Trophoblast cell (in vitro differentiated cells and primary cell): ENCODE data around the gene ZBTB48.

Source experiments
- DNase-seq, 2 donors: peaks; one replicate each; pipeline ENCODE4 v3.0.0-alpha.2; 2016
- H2AFZ ChIP-seq: 2 replicates; pipeline ENCODE4 v1.6.1; 2013; ENCODE audit warnings: low read length, moderate library complexity, mild to moderate bottlenecking; ENCODE audit not compliant: insufficient read depth, poor library complexity
- H2AK5ac ChIP-seq: 2 replicates; pipeline ENCODE4 v1.6.1; 2013; ENCODE audit warnings: mild to moderate bottlenecking, low read length
- H2BK120ac ChIP-seq: 2 replicates; pipeline ENCODE4 v1.6.1; 2013; ENCODE audit warnings: low read length, mild to moderate bottlenecking, moderate library complexity; ENCODE audit not compliant: insufficient read depth, poor library complexity
- H2BK12ac ChIP-seq: 2 replicates; pipeline ENCODE4 v1.6.1; 2013; ENCODE audit warnings: mild to moderate bottlenecking, low read length, moderate library complexity
- H2BK5ac ChIP-seq: 2 replicates; pipeline ENCODE4 v1.6.1; 2013; ENCODE audit warnings: low read length, low read depth, moderate library complexity, mild to moderate bottlenecking; ENCODE audit not compliant: poor library complexity
- H3K14ac ChIP-seq: 2 replicates; pipeline ENCODE4 v1.6.1; 2013; ENCODE audit warnings: mild to moderate bottlenecking, low read length
- H3K18ac ChIP-seq: 2 replicates; pipeline ENCODE4 v1.6.1; 2013; ENCODE audit warnings: mild to moderate bottlenecking, low read length
- H3K23ac ChIP-seq: 2 replicates; pipeline ENCODE4 v1.6.1; 2013; ENCODE audit warnings: low read length
- H3K27ac ChIP-seq: 2 replicates; pipeline ENCODE4 v1.5.1; 2013; ENCODE audit warnings: low read depth, mild to moderate bottlenecking, inconsistent platforms, low read length, moderate library complexity
- H3K27me3 ChIP-seq: 2 replicates; pipeline ENCODE4 v1.6.1; 2013; ENCODE audit warnings: inconsistent platforms, mild to moderate bottlenecking, low read length, moderate library complexity; ENCODE audit not compliant: insufficient read depth
- H3K36me3 ChIP-seq, 2 experiments: 1 replicate in 1 of 2; 2 replicates in 1 of 2; pipeline ENCODE4 v1.6.1; 2013; ENCODE audit warnings: low read length in 2 of 2, mild to moderate bottlenecking in 2 of 2, moderate library complexity in 1 of 2; ENCODE audit not compliant: insufficient read depth in 2 of 2, control insufficient read depth in 1 of 2
- H3K4ac ChIP-seq: 2 replicates; pipeline ENCODE4 v1.6.1; 2013; ENCODE audit warnings: low read depth, mild to moderate bottlenecking, low read length, moderate library complexity
- H3K4me1 ChIP-seq, 2 experiments: 1 replicate in 1 of 2; 2 replicates in 1 of 2; pipeline ENCODE4 v1.6.1; 2013; ENCODE audit warnings: low read length in 2 of 2, mild to moderate bottlenecking in 2 of 2, moderate library complexity in 1 of 2; ENCODE audit not compliant: insufficient read depth in 2 of 2, control insufficient read depth in 1 of 2
- H3K4me2 ChIP-seq: 2 replicates; pipeline ENCODE4 v1.6.1; 2013; ENCODE audit warnings: inconsistent platforms, mild to moderate bottlenecking, low read length, moderate library complexity
- H3K4me3 ChIP-seq: 2 replicates; pipeline ENCODE4 v1.5.1; 2013; ENCODE audit warnings: mild to moderate bottlenecking, low read depth, low read length, inconsistent platforms
- H3K79me1 ChIP-seq: one replicate; pipeline ENCODE4 v1.6.1; 2013; ENCODE audit warnings: low read length
- H3K79me2 ChIP-seq: 2 replicates; pipeline ENCODE4 v1.6.1; 2013; ENCODE audit warnings: low read length, mild to moderate bottlenecking; ENCODE audit not compliant: control insufficient read depth, insufficient read depth, poor library complexity
- H3K9ac ChIP-seq: 2 replicates; pipeline ENCODE4 v1.6.1; 2013; ENCODE audit warnings: mild to moderate bottlenecking, low read length
- H3K9me3 ChIP-seq: 2 replicates; pipeline ENCODE4 v1.6.1; 2013; ENCODE audit warnings: low read depth, mild to moderate bottlenecking, control low read depth, inconsistent platforms, low read length; ENCODE audit not compliant: insufficient read depth
- H4K12ac ChIP-seq: 2 replicates; pipeline ENCODE4 v1.6.1; 2013; ENCODE audit warnings: low read depth, mild to moderate bottlenecking, low read length, moderate library complexity
- H4K8ac ChIP-seq: 2 replicates; pipeline ENCODE4 v1.6.1; 2013; ENCODE audit warnings: low read depth, mild to moderate bottlenecking, low read length, moderate library complexity
- H4K91ac ChIP-seq: one replicate; pipeline ENCODE4 v1.6.1; 2013; ENCODE audit warnings: low read depth, mild to moderate bottlenecking, low read length, moderate library complexity
- WGBS: extraction: QIAGEN DNeasy Blood & Tissue Kit; methylation state at CpG from one replicate; pipeline ENCODE4 v1.1.7; 2013; ENCODE audit warnings: missing lambda C conversion rate; ENCODE audit not compliant: insufficient read length, insufficient coverage; ENCODE audit errors: extremely low coverage; 5-methylcytosine and 5-hydroxymethylcytosine counted together

The ZBTB48 gene

DNA sequence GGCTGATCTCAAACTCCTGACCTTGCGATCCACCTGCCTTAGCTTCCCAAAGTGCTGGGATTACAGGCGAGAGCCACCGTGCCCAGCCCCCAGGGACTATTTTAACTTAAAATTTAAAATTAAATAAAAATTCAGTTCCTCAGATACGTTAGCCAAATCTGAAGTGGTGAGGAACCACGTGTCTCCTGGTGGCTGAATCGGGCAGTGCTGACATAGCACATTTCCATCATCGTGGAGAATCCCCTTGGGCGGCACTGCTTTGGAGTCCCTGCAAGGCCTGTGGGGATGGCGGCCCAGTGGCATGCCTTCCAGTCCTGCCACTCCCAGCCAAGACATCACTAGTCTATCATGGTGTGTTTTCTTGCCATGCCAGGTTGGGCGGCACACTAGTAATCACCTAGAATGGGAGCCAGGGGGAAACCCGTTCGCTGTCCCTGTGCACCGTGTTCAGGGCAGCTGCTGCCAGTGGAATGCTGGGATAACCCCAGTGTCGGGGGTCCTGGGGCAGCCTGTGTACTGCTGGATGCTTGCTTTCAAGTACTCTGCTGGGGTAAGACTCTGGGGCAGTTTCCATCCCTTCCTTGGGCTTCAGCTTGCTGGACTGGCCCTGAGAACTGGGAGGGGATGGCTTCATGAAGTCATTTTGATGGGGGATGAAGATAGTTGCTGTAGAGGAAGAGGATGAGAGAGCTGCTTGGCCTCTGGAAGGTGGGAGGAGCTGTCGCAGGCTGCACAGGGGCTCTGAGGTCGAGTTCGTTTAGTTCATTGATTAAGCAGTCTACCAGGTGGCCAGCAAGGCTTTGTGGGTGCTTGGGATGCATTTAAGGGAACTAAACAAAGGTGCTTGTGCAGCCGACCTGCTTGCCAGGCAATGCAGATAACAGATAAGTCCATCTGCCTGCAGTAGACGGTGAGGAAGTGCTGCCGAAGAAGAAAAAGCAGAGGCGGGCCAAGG, 4.6 kb downstream of the ZBTB48 start:
- Histone ChIP-seq H3K4me3 (no peak overlapping the region), H4K8ac (no peak overlapping the region), H3K4me1 (peaks cover 8 to 10% of the 10 kb centered on the region in 2 experiments), H2AK5ac (no peak overlapping the region), H2BK5ac (no peak overlapping the region), H3K23ac (no peak overlapping the region), H4K91ac (no peak overlapping the region), H3K79me2 (peaks cover 3% of the 10 kb centered on the region), H3K4me2 (no peak overlapping the region), H3K18ac (no peak overlapping the region), H3K27me3 (no peaks in the 10 kb centered on the region), H3K27ac (no peak overlapping the region), H3K79me1 (peaks cover 4% of the 10 kb centered on the region), H2BK12ac (no peak overlapping the region), H3K9me3 (peaks cover under 1% of the 10 kb centered on the region), H3K9ac (no peak overlapping the region), H3K14ac (no peak overlapping the region), H3K36me3 (peaks cover 28 to 31% of the 10 kb centered on the region in 2 experiments), H3K4ac (no peak overlapping the region), H4K12ac (no peak overlapping the region), H2BK120ac (no peak overlapping the region), H2AFZ (no peak overlapping the region)
- DNase-seq = no peak
- no CpG with 5 or more reads among the region's 21 CpGs for WGBS

DNA sequence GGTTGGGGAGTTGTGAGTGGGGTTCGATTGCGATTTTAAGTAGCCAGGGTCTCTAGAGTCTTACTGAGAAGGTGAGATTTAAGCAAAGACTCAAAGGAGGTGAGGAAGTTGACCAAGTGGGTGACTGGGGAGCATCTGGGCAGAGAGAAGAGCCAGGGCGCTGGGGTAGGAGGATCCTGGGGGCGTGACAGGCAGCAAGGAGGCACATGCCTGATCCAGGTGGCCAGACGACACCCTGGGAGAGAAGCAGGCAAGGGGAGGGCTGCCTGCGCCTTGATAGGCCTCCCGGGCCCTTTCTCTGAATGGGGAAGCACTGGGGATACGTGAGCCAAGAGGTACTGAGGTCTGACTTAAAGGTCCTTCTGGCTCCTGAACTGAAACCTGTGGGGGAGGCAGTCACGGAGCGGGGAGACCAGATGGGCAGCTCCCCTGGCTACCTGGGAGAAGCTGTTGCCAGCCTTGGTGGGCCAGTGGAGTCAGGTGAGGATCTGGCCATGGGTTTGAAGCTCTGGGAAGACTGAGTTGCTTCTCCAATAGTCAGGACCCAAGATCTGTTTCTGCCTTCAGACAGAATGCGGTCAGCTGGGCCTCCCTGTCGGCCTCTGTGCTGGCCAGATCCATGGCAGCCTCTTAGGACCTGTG, 5.4 kb downstream of the ZBTB48 start:
- no peak overlapping the region for H3K18ac ChIP-seq
- no CpG with 5 or more reads among the region's 12 CpGs for WGBS

DNA sequence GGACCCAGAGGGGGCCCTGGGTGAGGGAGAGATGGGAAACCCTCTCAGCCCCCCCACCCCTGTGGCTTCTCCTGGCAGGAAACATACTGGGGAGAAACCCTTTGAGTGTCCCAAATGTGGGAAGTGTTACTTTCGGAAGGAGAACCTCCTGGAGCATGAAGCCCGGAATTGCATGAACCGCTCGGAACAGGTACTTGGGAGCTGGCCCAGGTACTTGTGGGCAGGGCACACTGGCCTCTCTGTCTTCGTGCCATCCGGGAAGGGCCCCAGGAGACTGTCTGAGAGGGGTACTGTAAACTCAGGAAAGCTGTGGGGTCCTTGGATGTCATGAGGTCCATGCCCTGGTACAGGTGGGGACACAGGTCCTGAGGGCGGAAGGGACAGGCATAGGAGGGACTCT, 6.0 kb downstream of the ZBTB48 start:
- no peaks in the 10 kb centered on the region for H3K79me1 ChIP-seq
- H2AFZ ChIP-seq = no peak overlapping the region
- H3K27ac ChIP-seq = no peak overlapping the region
- H3K79me2 ChIP-seq = no peaks in the 10 kb centered on the region
- H4K8ac ChIP-seq = no peak overlapping the region
- H3K9me3 ChIP-seq = no peaks in the 10 kb centered on the region
- no peak overlapping the region for H3K23ac ChIP-seq
- no peak overlapping the region for H3K4ac ChIP-seq
- no peak overlapping the region for H4K12ac ChIP-seq
- no peaks in the 10 kb centered on the region for H3K27me3 ChIP-seq
- no peak overlapping the region for H3K9ac ChIP-seq
- H3K18ac ChIP-seq = no peak overlapping the region
- H3K14ac ChIP-seq = no peak overlapping the region
- no peak overlapping the region for H4K91ac ChIP-seq
- peaks cover 39 to 42% of the 10 kb centered on the region in 2 experiments for H3K36me3 ChIP-seq
- H2BK12ac ChIP-seq = no peak overlapping the region
- peaks cover under 1 to 3% of the 10 kb centered on the region in 2 experiments for H3K4me1 ChIP-seq
- no peak overlapping the region for H2BK120ac ChIP-seq
- H3K4me3 ChIP-seq = no peak overlapping the region
- no peak for DNase-seq
- no peak overlapping the region for H2AK5ac ChIP-seq
- no CpG with 5 or more reads among the region's 7 CpGs for WGBS
- no peak overlapping the region for H3K4me2 ChIP-seq
- no peak overlapping the region for H2BK5ac ChIP-seq

More for the DNA sequence above, 5.4 kb downstream of the ZBTB48 start:
- Histone ChIP-seq H3K9ac (no peak overlapping the region), H2BK12ac (no peak overlapping the region), H3K4me2 (no peak overlapping the region), H4K12ac (no peak overlapping the region), H3K27ac (no peak overlapping the region), H3K4ac (no peak overlapping the region), H3K23ac (no peak overlapping the region), H3K4me3 (no peak overlapping the region), H3K79me2 (no peaks in the 10 kb centered on the region), H2BK5ac (no peak overlapping the region), H2AK5ac (no peak overlapping the region), H3K27me3 (no peaks in the 10 kb centered on the region), H3K14ac (no peak overlapping the region), H3K4me1 (peaks cover 6 to 8% of the 10 kb centered on the region in 2 experiments), H2AFZ (no peak overlapping the region), H2BK120ac (no peak overlapping the region), H3K36me3 (peaks cover 36 to 38% of the 10 kb centered on the region in 2 experiments), H4K8ac (no peak overlapping the region), H4K91ac (no peak overlapping the region), H3K79me1 (no peaks in the 10 kb centered on the region), H3K9me3 (no peaks in the 10 kb centered on the region)
- no peak for DNase-seq

DNA sequence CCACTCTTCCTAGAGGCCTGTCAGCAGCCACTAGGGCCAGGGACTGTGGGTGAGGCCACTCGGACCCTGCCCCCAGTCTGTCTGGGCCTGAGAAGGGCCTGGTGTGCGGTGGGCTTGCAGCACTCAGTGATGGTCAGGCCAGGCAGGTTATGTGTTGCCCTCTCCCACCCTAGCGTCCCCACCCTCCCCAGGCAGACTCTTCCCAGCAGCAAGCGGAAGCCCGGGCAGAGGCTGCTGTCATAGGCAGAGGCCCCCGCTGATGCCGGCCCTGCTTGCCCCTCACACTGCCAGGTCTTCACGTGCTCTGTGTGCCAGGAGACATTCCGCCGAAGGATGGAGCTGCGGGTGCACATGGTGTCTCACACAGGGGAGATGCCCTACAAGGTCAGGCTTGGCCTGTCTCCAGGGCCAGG, 6.6 kb downstream of the ZBTB48 start:
- H3K79me2 ChIP-seq = no peaks in the 10 kb centered on the region
- no peak overlapping the region for H3K9ac ChIP-seq
- no peak overlapping the region for H3K18ac ChIP-seq
- no peak overlapping the region for H2BK12ac ChIP-seq
- H3K4me3 ChIP-seq = no peak overlapping the region
- H3K9me3 ChIP-seq = no peaks in the 10 kb centered on the region
- no peak overlapping the region for H3K27ac ChIP-seq
- no CpG with 5 or more reads among the region's 11 CpGs for WGBS
- H3K4me2 ChIP-seq = no peak overlapping the region
- H3K27me3 ChIP-seq = no peaks in the 10 kb centered on the region
- DNase-seq = no peak
- H4K91ac ChIP-seq = no peak overlapping the region
- no peak overlapping the region for H3K23ac ChIP-seq
- H2AK5ac ChIP-seq = no peak overlapping the region
- H3K4ac ChIP-seq = no peak overlapping the region
- no peak overlapping the region for H4K12ac ChIP-seq
- H2BK120ac ChIP-seq = no peak overlapping the region
- no peak overlapping the region for H2BK5ac ChIP-seq
- no peak overlapping the region for H3K14ac ChIP-seq
- no peak overlapping the region for H4K8ac ChIP-seq
- H2AFZ ChIP-seq = no peak overlapping the region
- H3K4me1 ChIP-seq = no peaks in the 10 kb centered on the region
- no peaks in the 10 kb centered on the region for H3K79me1 ChIP-seq
- peaks cover 43 to 48% of the 10 kb centered on the region in 2 experiments for H3K36me3 ChIP-seq
